Testis (tissue), 3 donors: ENCODE results near the gene PNN. TPM values are rescaled to one million over a fixed set of nuclear protein-coding genes. Genes with fewer than 3 reads are reported as not detected.

Source experiments
- DNase-seq: peaks from one replicate; pipeline ENCODE4 v3.0.0-alpha.2; 2019
- H3K27ac ChIP-seq, 2 donors: fragments of 200-600 bp; sonication (generic); one replicate each; pipeline ENCODE4 v1.5.1; 2019
- H3K27me3 ChIP-seq: fragments of 200-600 bp; sonication (generic); one replicate; pipeline ENCODE4 v1.5.1; 2019
- H3K36me3 ChIP-seq: fragments of 200-600 bp; sonication (generic); one replicate; pipeline ENCODE4 v1.5.1; 2017; ENCODE audit warnings: low read depth; ENCODE audit errors: missing control alignments
- H3K4me1 ChIP-seq: fragments of 200-600 bp; sonication (generic); one replicate; pipeline ENCODE4 v1.5.1; 2019
- H3K4me3 ChIP-seq, 2 donors: fragments of 200-600 bp; sonication (generic); one replicate each; pipeline ENCODE4 v1.5.1; 2017 to 2019
- H3K9me3 ChIP-seq: fragments of 200-600 bp; sonication (generic); one replicate; pipeline ENCODE4 v1.5.1; 2017
- CTCF ChIP-seq, 3 experiments: fragments of 450-650 bp in 2 of 3; fragments of 200-600 bp in 1 of 3; sonication (generic) in 1 of 3; IDR thresholded peaks; one replicate each; pipeline ENCODE4 v1.5.1; 2016 to 2019; ENCODE audit warnings: antibody characterized with exemption in 3 of 3, mild to moderate bottlenecking in 2 of 3, moderate library complexity in 1 of 3
- POLR2A ChIP-seq: fragments of 450-650 bp; IDR thresholded peaks from one replicate; pipeline ENCODE4 v1.6.1; 2017; ENCODE audit warnings: antibody characterized with exemption, mild to moderate bottlenecking, moderate library complexity
- WGBS, 2 donors: methylation state at CpG; one replicate each; pipeline ENCODE4 v1.1.5; 2018; 5-methylcytosine and 5-hydroxymethylcytosine counted together
- intact Hi-C: fragments of 100-400 bp; cut with DNase I; formaldehyde crosslinking; loops from one replicate; pipeline ENCODE4 v1.15.1; 2023; ENCODE audit warnings: low total_unique reads
- polyA plus RNA-seq: library from polyadenylated mRNA; stranded (reverse); fragments of 350-450 nt; fragmentation: Illumina TruSeq; extraction: RNeasy Lipid Tissue Mini Kit (QIAGEN cat#74804); gene quantifications from one replicate; pipeline ENCODE4 v1.2.3, GENCODE V29; 2014; ENCODE audit warnings: low read depth, low replicate concordance; ENCODE audit not compliant: insufficient read depth
- total RNA-seq, 2 donors: library from RNA; depleted of rRNA; stranded (reverse); fragments of >200 nt; gene quantifications; one replicate each; pipeline ENCODE4 v1.2.3, GENCODE V29; 2016

PNN gene
- total and polyA plus RNA-seq, 3 donors from 2014 or later = 32.5 to 78.5 (median 54.1) TPM

- peak overlapping the region in 1 of 2 donors; percentile 99 for H3K4me3 ChIP-seq
- H3K9me3 ChIP-seq = no peaks in the 10 kb centered on the region
- H3K36me3 ChIP-seq = no peaks in the 10 kb centered on the region
- H3K27me3 ChIP-seq = no peaks in the 10 kb centered on the region
- TF ChIP-seq POLR2A = no peak
- TF ChIP-seq CTCF (IDR thresholded peaks at IDR 0.05) = no peak
- H3K4me1 ChIP-seq = peaks cover 12% of the 10 kb centered on the region
- H3K27ac ChIP-seq = no peak overlapping the region
- intact Hi-C loops = no loop called here
- 42 to 47% methylated on average over 4 of the region's 4 CpGs for WGBS, 2 donors
- DNase-seq = no peak
Measured at GRCh38 chr14:39168591-39168990, 6.5 kb upstream of the PNN start.

- Histone ChIP-seq H3K36me3 (no peaks in the 10 kb centered on the region), H3K27ac (peak overlapping the region; percentile 88 to 98), H3K9me3 (no peaks in the 10 kb centered on the region), H3K4me3 (peak overlapping the region; percentile 88 to 99), H3K4me1 (peaks cover 12% of the 10 kb centered on the region), H3K27me3 (no peaks in the 10 kb centered on the region)
- TF ChIP-seq POLR2A (no peak), CTCF (IDR thresholded peaks at IDR 0.05) (no peak)
- WGBS, 2 donors = 1 to 2% methylated on average over 7 of the region's 7 CpGs
- intact Hi-C loops = no loop called here
- DNase-seq = no peak
Measured at GRCh38 chr14:39169541-39169900, 5.5 kb upstream of the PNN start.

GRCh38 chr14:39173198-39173597 is 1.9 kb upstream of the PNN start:
- Histone ChIP-seq H3K4me3 (no peak overlapping the region), H3K27ac (no peak overlapping the region), H3K4me1 (peaks cover 14% of the 10 kb centered on the region), H3K9me3 (no peaks in the 10 kb centered on the region), H3K27me3 (no peaks in the 10 kb centered on the region), H3K36me3 (no peaks in the 10 kb centered on the region)
- no peak for DNase-seq
- no peak for TF ChIP-seq CTCF (IDR thresholded peaks at IDR 0.05)
- no peak for TF ChIP-seq POLR2A
- intact Hi-C loops = loop anchor here (5.0 kb wide), 1 partner anchor 94 kb away; no protein-coding TSS in a partner anchor
- WGBS, 2 donors = 75 to 88% methylated on average over 3 of the region's 3 CpGs

GRCh38 chr14:39175445-39176262 is 600 bp downstream of the PNN start:
- Histone ChIP-seq H3K4me1 (peaks cover 5% of the 10 kb centered on the region), H3K27me3 (no peaks in the 10 kb centered on the region), H3K9me3 (no peaks in the 10 kb centered on the region), H3K27ac (peak overlapping the region; percentile 91 to 92), H3K4me3 (peak overlapping the region; percentile 75 to 99), H3K36me3 (no peaks in the 10 kb centered on the region)
- WGBS, 2 donors = 1% methylated on average over 26 to 36 of the region's 36 CpGs
- peak; percentile 65 for DNase-seq
- intact Hi-C loops = no loop called here
- TF ChIP-seq CTCF (IDR thresholded peaks at IDR 0.05) (no peak), POLR2A (no peak)
